Adrenal gland (tissue), 5 donors: ENCODE measurements around the gene AUTS2.

Experiments
- CTCF ChIP-seq, 6 experiments: fragments of 450-650 bp in 4 of 6; fragments of 200-600 bp in 2 of 6; sonication (generic) in 1 of 6; IDR thresholded peaks; 1 replicate in 5 of 6; 2 replicates in 1 of 6; pipeline versions ENCODE4 v1.5.1 to v1.8.0; 2016 to 2021; ENCODE audit warnings: antibody characterized with exemption in 6 of 6, mild to moderate bottlenecking in 2 of 6, moderate library complexity in 1 of 6
- POLR2A ChIP-seq, 2 donors: fragments of 450-650 bp; IDR thresholded peaks; one replicate each; pipeline ENCODE4 v1.6.1; 2017; ENCODE audit warnings: antibody characterized with exemption in 2 of 2, mild to moderate bottlenecking in 2 of 2, moderate library complexity in 1 of 2
- donor health status: DM: no; HTN: no; CAD: no.

DNA sequence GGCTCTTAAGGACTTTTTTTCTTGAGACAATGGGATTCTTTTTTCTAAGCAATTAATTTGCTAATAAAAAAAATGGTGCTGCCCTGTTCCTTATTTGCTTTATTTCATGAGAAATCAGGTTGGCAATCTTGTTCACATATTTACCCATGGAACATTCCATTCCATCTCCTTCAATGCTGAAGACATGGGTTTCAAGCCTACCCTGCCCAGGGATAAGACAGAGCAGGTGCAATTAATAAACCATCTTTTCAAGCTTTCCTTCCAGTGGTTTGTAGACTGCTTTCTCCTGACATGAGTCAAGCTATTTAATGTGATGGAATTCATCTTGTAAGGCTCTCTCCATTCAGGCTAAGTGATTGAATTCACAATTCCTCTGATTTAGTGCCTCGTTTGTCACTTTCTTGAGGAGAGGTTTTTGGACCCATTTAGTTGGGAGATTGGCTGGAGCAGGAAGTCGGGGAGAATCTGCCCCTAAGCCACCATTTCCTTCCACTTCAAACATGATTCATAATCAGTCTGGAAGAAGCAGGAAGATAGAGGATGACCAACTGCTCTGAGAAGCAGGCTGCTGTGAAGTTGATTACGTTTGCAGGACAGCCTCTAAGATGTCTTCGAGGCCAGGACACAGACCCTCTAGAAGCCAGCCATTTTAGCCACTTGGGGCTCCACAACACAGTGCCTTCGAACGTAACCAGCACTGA lies 981.3 kb downstream of the AUTS2 start:
- TF ChIP-seq POLR2A (IDR thresholded peaks at IDR 0.05) (no peak), CTCF (IDR thresholded peaks at IDR 0.05) (no peak)
